Activated T-cell treated with anti-CD3 and anti-CD28 coated beads for 1 hour (primary cell): ENCODE data around the gene CASP3.
"Not testable (repeated sequence)": the region's sequence is repeated elsewhere in the genome, so short reads cannot be mapped to it uniquely, and the experiment has no call there.

Experiments
- DNase-seq: peaks from one replicate; pipeline ENCODE4 v3.0.0-alpha.2; 2020; ENCODE audit warnings: low read depth

Gene CASP3

DNA sequence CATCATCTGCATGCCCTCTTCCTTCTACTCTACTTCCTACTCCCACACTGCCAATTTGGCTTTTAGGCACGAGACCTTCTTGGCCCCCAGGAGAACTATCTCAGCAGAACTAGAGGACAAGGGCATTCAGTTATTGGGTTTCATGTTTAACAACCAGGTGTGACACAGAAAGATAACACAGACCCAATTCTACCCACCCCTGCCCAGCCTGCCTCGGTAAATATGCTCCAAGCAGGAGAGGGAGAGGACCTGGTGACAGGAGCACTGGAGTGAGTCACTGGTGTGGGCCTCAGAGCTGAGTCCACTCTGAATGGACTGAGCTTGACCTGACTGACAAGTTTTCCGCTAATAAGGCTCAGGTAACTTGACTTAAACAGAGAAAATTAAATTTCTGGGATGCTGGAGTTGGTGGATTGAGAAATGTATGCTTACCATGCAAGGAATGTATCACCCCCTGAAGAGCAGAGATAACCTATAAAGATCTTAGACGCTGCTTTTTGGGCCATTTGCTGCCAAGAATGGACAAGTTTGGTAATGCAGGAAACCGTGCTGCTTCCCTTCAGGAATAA is 52.5 kb downstream of the CASP3 start:
- DNase-seq, result no peak

DNA sequence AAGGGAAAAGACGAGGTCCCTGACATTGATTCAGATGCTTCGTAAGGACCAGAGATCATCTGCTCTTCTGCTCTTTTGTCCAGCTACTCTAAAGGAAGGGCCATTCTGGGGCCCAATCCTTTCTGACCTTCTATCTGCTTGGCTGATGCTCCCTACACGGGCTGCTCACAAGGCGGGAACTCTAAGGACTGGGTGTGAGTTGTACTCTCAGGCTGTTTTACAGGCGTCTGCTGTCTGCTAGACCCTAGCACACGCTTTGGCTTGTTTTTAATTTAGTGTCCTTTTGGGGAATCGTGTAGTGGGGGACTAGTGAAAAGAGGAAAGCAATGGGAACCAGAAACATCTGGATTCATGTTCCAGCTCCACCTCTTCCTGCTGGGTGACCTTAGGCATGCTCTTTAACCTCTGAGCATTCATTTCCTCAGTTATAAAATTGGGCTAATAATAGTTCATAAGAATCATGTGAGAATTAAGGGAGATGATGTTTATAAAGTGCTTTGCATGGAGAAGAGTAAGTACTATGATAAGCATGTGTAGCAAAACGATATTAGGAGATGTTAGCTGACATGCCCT is 53.1 kb downstream of the CASP3 start:
- DNase-seq, result no peak

DNA sequence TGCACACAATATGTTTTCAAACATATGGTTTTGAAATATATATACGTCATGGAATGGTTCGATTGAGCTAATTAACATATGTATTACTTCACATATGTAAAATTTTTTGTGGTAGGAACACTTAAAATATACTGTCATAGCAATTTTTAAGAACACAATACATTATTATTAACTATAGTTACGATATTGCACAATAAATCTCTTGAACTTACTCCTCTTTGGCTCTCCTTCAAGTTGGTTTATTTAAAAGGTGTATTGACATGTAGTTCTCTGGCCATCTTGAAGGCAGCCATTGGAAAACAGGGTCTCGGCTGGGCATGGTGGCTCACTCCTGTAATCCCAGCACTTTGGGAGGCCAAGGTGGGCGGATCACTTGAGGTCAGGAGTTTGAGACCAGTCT is 53.8 kb downstream of the CASP3 start:
- no peak for DNase-seq

DNA sequence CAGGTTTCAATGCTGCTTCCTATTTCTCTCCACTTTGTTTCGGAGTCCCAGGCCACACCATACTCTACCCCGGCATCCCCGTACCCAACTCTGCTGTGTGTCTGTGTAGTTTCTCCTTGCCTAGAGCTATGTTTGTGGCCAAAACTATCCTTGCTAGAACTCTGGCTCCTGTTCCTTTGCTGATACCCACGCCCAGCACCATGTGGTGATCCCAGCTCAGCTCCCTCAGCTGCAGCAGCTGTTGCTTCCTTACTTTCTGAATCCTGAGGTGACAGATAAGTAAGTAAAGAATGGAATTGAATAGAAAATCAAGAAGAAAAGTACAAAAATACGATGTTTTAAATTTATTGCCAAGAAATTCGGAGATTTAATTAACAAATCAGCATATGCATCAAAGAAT is 55.8 kb downstream of the CASP3 start:
- no peak for DNase-seq

DNA sequence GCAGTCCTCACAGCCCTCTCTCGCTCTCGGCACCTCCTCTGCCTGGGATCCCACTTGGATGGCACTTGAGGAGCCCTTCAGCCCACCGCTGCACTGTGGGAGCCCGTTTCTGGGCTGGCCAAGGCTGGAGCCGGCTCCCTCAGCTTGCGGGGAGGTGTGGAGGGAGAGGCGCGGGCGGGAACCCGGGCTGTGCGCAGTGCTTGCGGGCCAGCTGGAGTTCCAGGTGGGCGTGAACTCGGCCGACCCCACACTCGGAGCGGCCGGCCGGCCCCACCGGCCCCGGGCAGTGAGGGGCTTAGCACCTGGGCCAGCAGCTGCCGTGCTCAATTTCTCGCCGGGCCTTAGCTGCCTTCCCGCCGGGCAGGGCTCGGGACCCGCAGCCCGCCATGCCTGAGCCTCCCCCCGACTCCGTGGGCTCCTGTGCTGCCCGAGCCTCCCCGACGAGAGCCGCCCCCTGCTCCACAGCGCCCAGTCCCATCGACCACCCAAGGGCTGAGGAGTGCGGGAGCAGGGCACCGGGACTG is 57.4 kb downstream of the CASP3 start:
- not testable (repeated sequence) for DNase-seq

DNA sequence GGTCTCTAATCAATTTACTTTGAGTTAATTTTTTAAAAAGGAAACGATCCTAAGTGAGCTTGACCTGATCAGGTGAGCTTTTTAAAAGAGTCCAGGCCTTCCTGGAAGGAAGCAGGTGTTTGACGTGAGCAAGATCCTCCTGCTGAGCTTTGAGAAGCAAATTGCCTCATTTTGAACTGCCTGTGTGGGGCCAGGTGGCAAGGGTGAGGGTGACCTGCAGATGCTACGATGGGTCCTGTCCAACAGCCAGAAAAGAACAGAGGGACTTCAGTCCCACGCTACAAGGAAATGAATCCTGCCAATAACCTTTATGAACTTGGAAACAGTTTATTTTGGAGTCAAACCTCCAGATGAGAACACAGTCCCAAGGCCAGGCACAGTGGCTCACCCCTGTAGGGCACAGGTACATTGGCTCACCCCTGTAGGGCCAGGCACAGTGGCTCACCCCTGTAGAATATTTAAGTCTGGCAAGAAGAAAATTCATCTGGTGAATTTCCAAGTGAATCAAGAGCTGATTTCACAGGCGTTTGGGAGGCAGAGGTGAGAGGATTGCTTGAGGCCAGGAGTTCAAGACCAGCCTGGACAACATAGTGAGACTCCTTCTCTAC is 58.1 kb downstream of the CASP3 start:
- DNase-seq, result no peak

DNA sequence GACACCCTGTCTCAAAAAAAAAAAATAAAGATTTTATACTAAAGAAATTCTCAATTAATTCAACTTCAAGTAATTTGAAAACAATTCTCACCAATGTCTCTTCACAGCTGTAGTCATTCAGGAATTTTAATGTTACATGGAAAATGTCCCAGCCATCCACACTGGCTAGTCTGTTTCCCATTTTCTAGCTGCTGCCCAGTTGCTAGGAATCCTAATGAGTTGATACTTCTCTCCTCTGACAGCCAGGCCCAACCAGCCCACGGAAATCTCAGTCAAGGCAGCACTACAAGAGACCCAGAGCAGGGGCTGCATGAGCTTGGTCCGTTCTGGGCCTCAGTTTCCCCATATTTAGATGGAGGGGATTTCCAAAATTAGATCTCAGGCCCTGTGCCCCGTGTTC is 59.1 kb downstream of the CASP3 start:
- DNase-seq, result no peak

DNA sequence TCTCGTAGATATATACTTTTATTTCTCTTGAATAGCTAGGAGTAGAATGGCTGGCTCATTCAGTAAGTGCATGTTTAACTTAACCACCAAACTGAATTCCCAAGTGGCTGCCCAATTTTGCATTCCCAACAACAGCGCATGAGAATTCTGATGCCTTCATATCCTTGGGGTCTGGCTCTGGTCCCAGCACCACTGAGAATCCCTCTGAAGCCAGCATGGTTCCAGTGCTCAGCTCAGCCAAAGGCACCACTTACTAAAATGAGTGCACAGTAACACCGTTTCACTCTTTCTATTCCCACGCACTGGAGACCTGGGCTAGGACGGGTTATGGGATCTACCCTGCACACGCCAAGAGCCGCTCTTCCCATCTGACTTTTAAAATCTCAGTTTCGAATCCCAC is 60.4 kb downstream of the CASP3 start:
- DNase-seq, result no peak

DNA sequence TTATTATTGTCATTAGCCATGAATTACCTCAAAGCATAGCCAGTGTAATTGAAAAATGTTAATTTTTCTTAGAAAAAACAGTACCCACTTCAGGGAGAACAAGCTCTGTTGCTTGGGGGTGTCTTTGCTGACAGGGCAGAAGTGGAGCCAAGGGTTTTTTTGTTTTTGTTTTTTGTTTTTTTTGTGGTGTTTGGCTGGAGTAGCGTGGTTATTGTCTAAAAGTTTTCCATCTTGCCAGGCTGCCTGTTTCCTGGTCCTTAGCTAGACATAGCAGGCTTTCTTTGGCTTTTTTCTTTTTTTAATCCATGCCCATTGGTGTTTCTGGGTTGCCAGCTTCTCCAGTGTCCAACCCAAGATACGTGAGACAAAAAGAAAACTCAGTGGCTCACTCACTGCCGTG is 61.5 kb downstream of the CASP3 start:
- DNase-seq, result no peak

DNA sequence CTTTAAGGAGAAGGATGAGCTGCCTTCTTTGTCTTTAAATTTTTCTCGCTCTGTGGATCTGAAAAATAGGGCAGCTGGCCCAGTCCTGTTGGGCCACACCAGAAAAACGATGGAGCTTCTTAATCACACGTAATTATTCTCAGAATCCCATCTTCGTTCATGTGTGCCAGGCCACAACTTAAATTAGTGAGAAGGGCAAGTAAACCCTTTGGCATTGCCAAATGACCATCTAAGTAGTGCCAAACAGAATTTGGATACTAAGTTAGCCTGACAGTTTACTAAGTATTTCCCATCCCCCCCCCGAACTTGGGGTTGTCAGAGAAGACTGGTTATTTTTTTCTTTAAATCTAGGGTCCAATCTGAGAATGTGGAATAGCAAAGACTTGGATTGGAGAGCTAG is 62.0 kb downstream of the CASP3 start:
- no peak for DNase-seq

DNA sequence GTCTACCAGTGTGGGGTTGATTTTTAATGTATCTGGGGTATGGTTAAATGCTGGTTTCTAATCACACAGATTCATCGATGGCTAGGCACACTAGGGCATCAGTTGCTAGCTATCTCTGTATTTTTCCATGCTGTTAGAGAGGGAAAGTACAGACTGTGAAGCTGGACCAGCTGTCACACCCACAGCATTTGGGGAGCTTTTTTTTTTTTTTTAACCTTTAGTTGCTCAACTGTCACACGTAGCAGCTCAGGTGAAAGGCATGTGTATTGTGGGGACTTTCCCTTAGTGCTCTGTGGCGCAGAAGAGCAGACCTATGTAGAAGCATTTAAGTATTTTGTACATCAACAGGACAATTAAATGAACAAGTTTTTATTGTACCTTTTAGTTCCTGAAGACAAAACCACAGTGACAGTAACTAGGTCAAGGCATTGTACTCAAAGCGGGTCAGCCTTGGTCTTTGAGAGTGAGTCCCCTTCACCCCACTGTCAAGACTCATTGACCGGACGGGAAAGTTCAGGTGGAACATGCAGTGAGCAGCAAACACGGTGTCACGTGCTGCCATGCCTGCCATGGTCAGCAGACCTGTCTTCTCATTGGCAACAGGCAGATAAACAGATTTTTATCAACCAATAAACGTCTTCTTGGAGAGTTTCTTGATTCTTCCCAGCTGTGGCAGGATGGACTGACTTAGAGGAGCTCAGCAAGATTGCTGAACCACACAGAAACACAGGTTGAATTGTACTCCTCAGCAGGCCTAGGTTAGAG is 65.3 kb downstream of the CASP3 start:
- no peak for DNase-seq
